ENCODE measurements around the gene OTOF.

OTOF gene

DNA sequence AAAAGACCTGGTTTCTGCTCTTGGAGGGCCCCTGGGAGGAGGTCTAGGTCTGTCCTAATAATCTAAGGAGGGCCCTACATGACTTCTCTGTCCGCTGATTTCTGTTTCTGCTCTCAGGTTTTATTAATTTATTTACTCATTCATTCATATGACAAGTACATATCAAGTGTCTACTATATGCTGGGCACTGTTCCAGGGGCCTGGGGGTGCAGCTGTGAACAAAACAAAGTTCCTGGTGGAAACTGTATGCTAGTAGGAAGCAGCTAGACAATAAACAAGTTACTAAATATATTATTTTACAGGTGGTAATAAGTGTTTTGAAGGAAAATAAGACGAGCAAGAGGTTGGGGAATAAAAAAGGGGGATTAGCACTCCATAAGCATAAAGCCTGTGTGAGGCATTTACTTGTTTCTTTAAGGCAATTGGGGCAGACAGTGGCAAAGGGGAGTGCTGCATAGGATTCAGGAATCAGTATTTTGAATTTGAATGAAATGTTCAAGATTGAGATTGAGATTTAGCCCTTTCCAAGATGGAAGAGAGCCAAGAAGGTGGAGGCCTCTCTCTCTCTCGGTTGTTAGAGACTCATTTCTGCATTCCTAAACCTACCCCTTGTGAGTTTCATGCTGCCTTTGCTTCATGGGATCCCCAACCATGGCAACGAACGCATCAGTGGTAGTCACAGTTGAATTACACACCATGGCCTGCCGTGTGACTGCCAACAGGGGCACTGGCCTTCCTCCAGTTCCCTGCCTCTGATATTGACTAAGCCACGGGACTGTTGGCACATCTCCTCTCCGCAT is 47.9 kb downstream of the OTOF start:
- Histone ChIP-seq H3K36me3 (ENCODE audit: insufficient read depth, low read length) (no peaks in the 10 kb centered on the region), H3K27me3 (ENCODE audit: insufficient read depth, low read length) (no peaks in the 10 kb centered on the region), H3K79me2 (ENCODE audit: control insufficient read depth, insufficient read depth, low read length, unreplicated experiment) (no peaks in the 10 kb centered on the region), H3K4me3 (ENCODE audit: low read depth, low read length) (no peak overlapping the region), H3K4me1 (ENCODE audit: control insufficient read depth, insufficient read depth, low read length, unreplicated experiment) (no peaks in the 10 kb centered on the region), H3K27ac (ENCODE audit: low read depth, low read length) (no peak overlapping the region), H2AFZ (ENCODE audit: low read length, unreplicated experiment) (no peak overlapping the region)

DNA sequence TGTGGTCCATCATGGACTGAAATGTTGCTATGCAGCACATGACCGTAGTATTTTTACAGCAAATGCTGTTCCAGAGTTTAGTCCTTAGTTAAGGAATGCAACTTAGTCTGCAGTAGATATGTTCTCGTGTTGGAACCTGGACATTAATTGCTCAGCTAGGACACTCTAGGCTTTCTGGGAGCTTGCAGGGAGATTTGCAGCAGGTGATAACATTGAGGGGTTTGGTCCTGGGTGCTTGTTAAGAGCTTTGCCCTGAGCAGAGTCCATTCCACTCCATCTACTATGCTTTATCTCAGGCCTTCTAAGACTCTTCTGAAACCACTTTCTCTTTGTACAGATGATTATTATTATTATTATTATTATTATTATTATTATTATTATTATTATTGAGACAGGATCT is 49.1 kb downstream of the OTOF start:
- no peaks in the 10 kb centered on the region for H3K79me2 ChIP-seq (ENCODE audit: control insufficient read depth, insufficient read depth, low read length, unreplicated experiment)
- no peak overlapping the region for H3K4me3 ChIP-seq (ENCODE audit: low read depth, low read length)
- H3K27me3 ChIP-seq (ENCODE audit: insufficient read depth, low read length) = no peaks in the 10 kb centered on the region
- no peaks in the 10 kb centered on the region for H3K36me3 ChIP-seq (ENCODE audit: insufficient read depth, low read length)
- H3K4me1 ChIP-seq (ENCODE audit: control insufficient read depth, insufficient read depth, low read length, unreplicated experiment) = no peaks in the 10 kb centered on the region
- H2AFZ ChIP-seq (ENCODE audit: low read length, unreplicated experiment) = no peak overlapping the region
- H3K27ac ChIP-seq (ENCODE audit: low read depth, low read length) = no peak overlapping the region

DNA sequence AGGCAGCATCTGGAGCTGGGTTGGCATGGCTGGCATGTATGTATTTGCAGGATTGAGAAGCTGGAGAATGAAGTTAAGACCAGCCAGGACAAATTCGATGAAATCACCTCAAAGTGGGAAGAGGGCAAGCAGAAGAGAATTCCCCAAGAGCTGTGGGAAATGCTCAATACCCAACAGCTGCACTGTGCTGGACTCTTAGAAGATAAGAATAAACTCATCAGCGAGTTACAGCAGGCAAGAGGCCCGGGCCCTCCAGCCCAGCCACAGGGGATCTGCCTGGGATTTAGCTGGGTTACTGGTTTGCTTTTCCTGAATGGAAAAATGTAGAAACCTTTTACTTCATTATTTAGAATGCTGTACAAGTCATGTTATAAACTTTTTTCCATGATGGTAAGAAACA is 53.7 kb downstream of the OTOF start:
- no peaks in the 10 kb centered on the region for H3K4me1 ChIP-seq (ENCODE audit: control insufficient read depth, insufficient read depth, low read length, unreplicated experiment)
- no peak overlapping the region for H3K27ac ChIP-seq (ENCODE audit: low read depth, low read length)
- H3K79me2 ChIP-seq (ENCODE audit: control insufficient read depth, insufficient read depth, low read length, unreplicated experiment) = no peaks in the 10 kb centered on the region
- no peaks in the 10 kb centered on the region for H3K36me3 ChIP-seq (ENCODE audit: insufficient read depth, low read length)
- no peak overlapping the region for H3K4me3 ChIP-seq (ENCODE audit: low read depth, low read length)
- peaks cover 9% of the 10 kb centered on the region; the same call in 1 of the 2 replicates for H3K27me3 ChIP-seq (ENCODE audit: insufficient read depth, low read length)
- H2AFZ ChIP-seq (ENCODE audit: low read length, unreplicated experiment) = no peak overlapping the region

DNA sequence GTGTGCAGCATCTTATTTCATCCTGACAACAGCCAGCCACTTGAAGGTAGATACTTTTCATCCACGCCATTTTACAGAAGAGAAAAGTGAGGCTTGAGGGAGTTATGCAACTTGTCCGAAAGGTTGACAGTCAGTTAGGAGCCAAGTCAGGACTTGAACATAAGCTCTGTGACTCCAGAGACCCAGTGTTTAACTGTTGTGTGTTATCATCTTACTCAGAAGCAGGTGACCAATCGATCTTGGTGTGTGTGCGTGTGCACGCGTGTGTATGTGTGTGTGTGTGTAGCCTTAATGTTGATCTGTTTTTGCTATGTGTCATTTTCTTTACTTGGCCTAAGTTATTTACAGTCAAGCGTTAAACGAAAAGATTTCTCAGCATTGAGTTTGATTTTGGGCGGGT is 54.2 kb downstream of the OTOF start:
- Histone ChIP-seq H2AFZ (ENCODE audit: low read length, unreplicated experiment) (no peak overlapping the region), H3K4me1 (ENCODE audit: control insufficient read depth, insufficient read depth, low read length, unreplicated experiment) (no peaks in the 10 kb centered on the region), H3K27ac (ENCODE audit: low read depth, low read length) (no peak overlapping the region), H3K79me2 (ENCODE audit: control insufficient read depth, insufficient read depth, low read length, unreplicated experiment) (no peaks in the 10 kb centered on the region), H3K36me3 (ENCODE audit: insufficient read depth, low read length) (no peaks in the 10 kb centered on the region), H3K27me3 (ENCODE audit: insufficient read depth, low read length) (peaks cover 9% of the 10 kb centered on the region; the same call in 1 of the 2 replicates), H3K4me3 (ENCODE audit: low read depth, low read length) (no peak overlapping the region)

DNA sequence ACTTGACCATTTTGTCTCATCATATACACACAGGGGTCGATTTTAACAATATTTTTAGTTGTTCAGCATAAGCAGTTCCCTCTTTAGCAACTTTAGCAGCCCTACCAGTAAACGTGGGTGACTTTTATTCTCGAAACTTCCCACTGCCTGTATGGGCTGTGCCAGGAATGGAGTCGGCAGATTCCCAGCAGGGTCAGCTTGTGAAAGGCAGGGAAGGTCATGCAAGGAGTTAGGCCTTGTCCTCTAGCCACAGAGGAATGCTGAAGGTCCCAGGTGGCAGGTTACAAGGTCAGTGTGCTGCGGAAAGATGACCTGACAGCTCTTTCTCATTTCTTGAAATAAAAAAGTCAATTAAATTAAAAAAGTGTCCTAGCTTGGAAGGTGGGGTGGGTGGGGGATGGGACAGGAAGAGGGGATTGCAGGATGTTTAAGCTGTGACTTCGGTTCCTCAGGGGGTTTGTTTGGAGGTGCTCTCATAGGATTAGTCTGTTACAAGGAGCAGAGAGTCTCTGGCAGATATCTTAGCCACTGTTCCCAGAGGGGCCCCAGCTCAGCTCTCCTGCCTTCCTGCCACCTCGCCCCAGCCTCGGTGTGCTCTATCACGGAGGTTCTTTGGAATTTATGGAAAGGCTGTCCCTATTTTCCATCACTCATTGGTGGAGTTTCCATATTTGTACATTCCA is 54.8 kb downstream of the OTOF start:
- no peak overlapping the region for H3K4me3 ChIP-seq (ENCODE audit: low read depth, low read length)
- H3K27me3 ChIP-seq (ENCODE audit: insufficient read depth, low read length) = peaks cover 9% of the 10 kb centered on the region; the same call in 1 of the 2 replicates
- H3K36me3 ChIP-seq (ENCODE audit: insufficient read depth, low read length) = no peaks in the 10 kb centered on the region
- no peak overlapping the region for H2AFZ ChIP-seq (ENCODE audit: low read length, unreplicated experiment)
- no peak overlapping the region for H3K27ac ChIP-seq (ENCODE audit: low read depth, low read length)
- H3K79me2 ChIP-seq (ENCODE audit: control insufficient read depth, insufficient read depth, low read length, unreplicated experiment) = no peaks in the 10 kb centered on the region
- H3K4me1 ChIP-seq (ENCODE audit: control insufficient read depth, insufficient read depth, low read length, unreplicated experiment) = no peaks in the 10 kb centered on the region

DNA sequence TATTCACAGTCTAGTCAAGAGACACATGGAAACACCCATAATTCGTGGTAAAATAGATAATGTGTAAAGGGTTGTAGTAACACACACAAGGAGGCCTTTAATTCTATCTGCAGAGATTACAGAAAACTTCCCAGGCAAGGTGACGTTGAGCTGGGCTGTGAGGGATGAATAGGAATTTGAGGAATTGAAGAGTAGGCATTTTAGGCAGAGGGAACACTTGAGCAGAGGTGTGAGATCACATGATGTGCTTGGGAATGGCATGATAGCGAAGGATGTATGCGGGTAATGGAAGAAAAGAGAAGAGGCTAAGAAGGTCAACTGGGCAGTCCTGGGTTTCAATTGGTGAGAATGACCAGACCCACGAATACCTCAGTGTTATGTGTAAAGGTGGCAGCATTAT is 56.0 kb downstream of the OTOF start:
- Histone ChIP-seq H3K27me3 (ENCODE audit: insufficient read depth, low read length) (peaks cover 9% of the 10 kb centered on the region; the same call in 1 of the 2 replicates), H3K36me3 (ENCODE audit: insufficient read depth, low read length) (no peaks in the 10 kb centered on the region), H3K4me3 (ENCODE audit: low read depth, low read length) (no peak overlapping the region), H2AFZ (ENCODE audit: low read length, unreplicated experiment) (no peak overlapping the region), H3K79me2 (ENCODE audit: control insufficient read depth, insufficient read depth, low read length, unreplicated experiment) (no peaks in the 10 kb centered on the region), H3K4me1 (ENCODE audit: control insufficient read depth, insufficient read depth, low read length, unreplicated experiment) (no peaks in the 10 kb centered on the region), H3K27ac (ENCODE audit: low read depth, low read length) (no peak overlapping the region)

DNA sequence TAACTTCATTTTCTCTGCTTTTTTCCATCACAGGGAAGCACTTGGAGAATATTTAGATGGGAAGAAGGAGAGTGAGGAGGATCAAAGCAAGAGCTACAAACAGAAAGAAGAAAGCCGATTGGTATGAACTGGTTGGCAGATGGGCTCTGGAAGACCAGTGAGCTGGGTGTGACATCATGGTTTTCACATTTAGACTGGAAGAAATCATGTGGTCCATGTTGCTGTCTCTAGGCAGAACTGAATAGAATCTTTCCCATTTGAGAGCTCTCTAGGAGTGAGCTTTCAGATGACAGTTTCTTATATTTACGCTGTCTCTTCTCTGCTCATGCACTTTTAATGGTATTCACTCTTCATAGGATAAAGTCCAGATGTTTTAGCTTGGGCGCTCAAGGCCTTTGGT is 63.6 kb downstream of the OTOF start:
- Histone ChIP-seq H3K27ac (ENCODE audit: low read depth, low read length) (no peak overlapping the region), H3K27me3 (ENCODE audit: insufficient read depth, low read length) (peaks cover under 1% of the 10 kb centered on the region; the same call in 1 of the 2 replicates), H3K79me2 (ENCODE audit: control insufficient read depth, insufficient read depth, low read length, unreplicated experiment) (no peaks in the 10 kb centered on the region), H2AFZ (ENCODE audit: low read length, unreplicated experiment) (no peak overlapping the region), H3K4me3 (ENCODE audit: low read depth, low read length) (no peak overlapping the region), H3K36me3 (ENCODE audit: insufficient read depth, low read length) (no peaks in the 10 kb centered on the region), H3K4me1 (ENCODE audit: control insufficient read depth, insufficient read depth, low read length, unreplicated experiment) (peaks cover 4% of the 10 kb centered on the region)

DNA sequence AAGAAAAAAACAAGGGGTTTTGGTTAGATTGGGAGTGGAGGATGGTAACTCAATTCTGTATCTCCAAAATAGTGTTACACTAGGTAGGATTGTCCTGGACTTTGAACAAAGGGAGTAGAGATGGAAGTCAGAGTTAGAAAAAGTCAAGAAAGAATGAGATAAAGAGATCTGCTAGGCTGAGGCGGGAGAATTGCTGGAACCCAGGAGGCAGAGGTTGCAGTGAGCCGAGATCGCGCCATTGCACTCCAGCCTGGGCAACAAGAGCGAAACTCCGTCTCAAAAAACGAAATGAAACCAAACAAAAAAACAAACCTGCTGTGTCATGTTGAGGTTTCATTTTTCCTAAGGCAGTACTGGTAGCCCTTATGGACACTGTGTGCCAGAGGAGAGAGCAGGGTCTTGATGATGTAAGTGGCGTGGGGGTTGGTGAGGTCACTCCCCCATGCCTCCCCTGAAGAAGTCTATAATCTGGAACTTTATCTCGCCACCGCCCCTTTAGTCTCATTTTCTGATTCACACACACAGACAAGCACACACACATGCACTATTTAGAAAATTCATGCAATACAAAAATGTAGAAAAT is 65.7 kb downstream of the OTOF start:
- H3K4me3 ChIP-seq (ENCODE audit: low read depth, low read length) = no peak overlapping the region
- no peaks in the 10 kb centered on the region for H3K36me3 ChIP-seq (ENCODE audit: insufficient read depth, low read length)
- peaks cover 4% of the 10 kb centered on the region for H3K4me1 ChIP-seq (ENCODE audit: control insufficient read depth, insufficient read depth, low read length, unreplicated experiment)
- no peak overlapping the region for H3K27ac ChIP-seq (ENCODE audit: low read depth, low read length)
- no peaks in the 10 kb centered on the region; the same call in 1 of the 2 replicates for H3K27me3 ChIP-seq (ENCODE audit: insufficient read depth, low read length)
- peak overlapping the region; percentile 45 for H2AFZ ChIP-seq (ENCODE audit: low read length, unreplicated experiment)
- no peaks in the 10 kb centered on the region for H3K79me2 ChIP-seq (ENCODE audit: control insufficient read depth, insufficient read depth, low read length, unreplicated experiment)

DNA sequence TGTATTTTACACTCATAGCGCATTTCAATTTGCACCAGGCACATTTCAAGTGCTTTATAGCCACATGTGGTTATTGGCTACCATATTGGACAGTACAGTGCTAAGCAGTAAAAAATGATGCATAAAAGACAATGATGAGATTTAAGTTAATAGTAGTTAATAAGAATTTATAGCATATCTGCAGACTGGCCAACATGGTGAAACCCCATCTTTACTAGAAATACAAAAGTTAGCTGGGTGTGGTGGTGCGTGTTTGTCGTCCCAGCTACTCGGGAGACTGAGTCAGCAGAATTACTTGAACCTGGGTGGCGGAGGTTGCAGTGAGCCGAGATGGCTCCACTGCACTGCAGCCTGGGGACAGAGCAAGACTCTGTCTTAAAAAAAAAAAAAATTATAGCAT is 66.5 kb downstream of the OTOF start:
- Histone ChIP-seq H3K4me3 (ENCODE audit: low read depth, low read length) (no peak overlapping the region), H3K79me2 (ENCODE audit: control insufficient read depth, insufficient read depth, low read length, unreplicated experiment) (no peaks in the 10 kb centered on the region), H3K36me3 (ENCODE audit: insufficient read depth, low read length) (no peaks in the 10 kb centered on the region), H3K27ac (ENCODE audit: low read depth, low read length) (no peak overlapping the region), H2AFZ (ENCODE audit: low read length, unreplicated experiment) (no peak overlapping the region), H3K4me1 (ENCODE audit: control insufficient read depth, insufficient read depth, low read length, unreplicated experiment) (peaks cover 4% of the 10 kb centered on the region), H3K27me3 (ENCODE audit: insufficient read depth, low read length) (no peaks in the 10 kb centered on the region; the same call in 1 of the 2 replicates)

DNA sequence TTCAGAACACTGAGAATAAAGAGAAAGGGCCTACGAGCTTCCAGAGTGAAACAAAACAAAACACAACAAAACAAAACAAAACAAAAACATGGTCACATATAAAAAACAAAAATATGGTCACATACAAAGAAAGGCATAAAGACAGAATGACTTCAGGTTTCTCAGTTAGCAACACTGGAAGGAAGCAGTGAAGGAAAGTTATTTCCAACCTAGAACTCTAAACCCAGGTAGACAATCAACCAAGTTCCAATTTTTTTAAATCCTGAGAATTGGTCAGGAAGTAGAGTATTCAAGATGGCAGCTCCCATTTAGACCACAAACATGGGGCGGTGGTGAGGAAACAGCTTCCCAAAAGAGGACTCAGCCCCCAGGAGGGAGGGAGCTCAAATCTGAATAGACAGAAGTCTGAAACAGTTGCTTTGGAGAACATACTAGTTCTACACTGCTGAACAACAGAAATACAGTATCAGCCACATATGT is 67.1 kb downstream of the OTOF start:
- no peaks in the 10 kb centered on the region for H3K79me2 ChIP-seq (ENCODE audit: control insufficient read depth, insufficient read depth, low read length, unreplicated experiment)

More for the DNA sequence above, 67.1 kb downstream of the OTOF start:
- Histone ChIP-seq H3K4me3 (ENCODE audit: low read depth, low read length) (no peak overlapping the region), H2AFZ (ENCODE audit: low read length, unreplicated experiment) (no peak overlapping the region), H3K27ac (ENCODE audit: low read depth, low read length) (no peak overlapping the region), H3K4me1 (ENCODE audit: control insufficient read depth, insufficient read depth, low read length, unreplicated experiment) (peaks cover 4% of the 10 kb centered on the region), H3K27me3 (ENCODE audit: insufficient read depth, low read length) (no peaks in the 10 kb centered on the region; the same call in 1 of the 2 replicates), H3K36me3 (ENCODE audit: insufficient read depth, low read length) (no peaks in the 10 kb centered on the region)

All from ACC112 (cell line).